AG04450 (cell line): ENCODE data around the gene SGK1. TPM values are rescaled to one million over a fixed set of nuclear protein-coding genes. Genes with fewer than 3 reads are reported as not detected.

Source experiments
- CTCF ChIA-PET: fragments of 300-600, 350-600 bp; formaldehyde crosslinking; extraction: SDS; loops from one replicate; lab custom pipeline; 2022; ENCODE audit warnings: antibody characterized with exemption, inconsistent platforms; lab: Charles Lee
- POLR2A ChIA-PET: fragments of 350-600 bp; formaldehyde crosslinking; extraction: SDS; loops from one replicate; lab custom pipeline; 2021; ENCODE audit warnings: antibody characterized with exemption, inconsistent platforms; lab: Yijun Ruan, JAX
- DNase-seq: peaks from one replicate; pipeline ENCODE4 v3.0.0-alpha.2; 2011; ENCODE audit warnings: low read depth, low spot score
- H3K27ac ChIP-seq: one replicate; pipeline ENCODE4 v1.5.1; 2012; ENCODE audit warnings: low read depth, low read length, control low read depth
- H3K27me3 ChIP-seq: one replicate; pipeline ENCODE4 v1.6.0; 2012; ENCODE audit warnings: low read length; ENCODE audit not compliant: control insufficient read depth, insufficient read depth
- H3K4me3 ChIP-seq: 2 replicates; pipeline ENCODE4 v1.5.1; 2011; ENCODE audit warnings: mild to moderate bottlenecking, low read depth, low read length, control low read depth
- H3K9me3 ChIP-seq: 2 replicates; pipeline ENCODE4 v1.5.1; 2012; ENCODE audit warnings: low read length; ENCODE audit not compliant: control insufficient read depth, insufficient read depth
- polyA plus RNA-seq: library from polyadenylated mRNA; depleted of rRNA; stranded (reverse); fragments of >200 nt; gene quantifications from 2 replicates; pipeline ENCODE4 v1.2.3, GENCODE V29; 2011
- TF ChIP-seq, protein P1 (sequence below): IDR thresholded peaks from 2 replicates; pipeline ENCODE4 v1.5.1; 2011; ENCODE audit warnings: low read depth, low read length, control low read depth, inconsistent platforms

The SGK1 gene
- polyA plus RNA-seq, 1 experiment = 120 TPM

GRCh38 chr6:134245706-134246105, 72.2 kb downstream of the SGK1 start:
- no peaks in the 10 kb centered on the region for H3K9me3 ChIP-seq
- ChIA-PET POLR2A (no interaction called here), CTCF (no interaction called here)
- H3K4me3 ChIP-seq = no peak overlapping the region
- no peak overlapping the region for H3K27ac ChIP-seq
- H3K27me3 ChIP-seq = no peaks in the 10 kb centered on the region
- TF ChIP-seq, protein P1, sequence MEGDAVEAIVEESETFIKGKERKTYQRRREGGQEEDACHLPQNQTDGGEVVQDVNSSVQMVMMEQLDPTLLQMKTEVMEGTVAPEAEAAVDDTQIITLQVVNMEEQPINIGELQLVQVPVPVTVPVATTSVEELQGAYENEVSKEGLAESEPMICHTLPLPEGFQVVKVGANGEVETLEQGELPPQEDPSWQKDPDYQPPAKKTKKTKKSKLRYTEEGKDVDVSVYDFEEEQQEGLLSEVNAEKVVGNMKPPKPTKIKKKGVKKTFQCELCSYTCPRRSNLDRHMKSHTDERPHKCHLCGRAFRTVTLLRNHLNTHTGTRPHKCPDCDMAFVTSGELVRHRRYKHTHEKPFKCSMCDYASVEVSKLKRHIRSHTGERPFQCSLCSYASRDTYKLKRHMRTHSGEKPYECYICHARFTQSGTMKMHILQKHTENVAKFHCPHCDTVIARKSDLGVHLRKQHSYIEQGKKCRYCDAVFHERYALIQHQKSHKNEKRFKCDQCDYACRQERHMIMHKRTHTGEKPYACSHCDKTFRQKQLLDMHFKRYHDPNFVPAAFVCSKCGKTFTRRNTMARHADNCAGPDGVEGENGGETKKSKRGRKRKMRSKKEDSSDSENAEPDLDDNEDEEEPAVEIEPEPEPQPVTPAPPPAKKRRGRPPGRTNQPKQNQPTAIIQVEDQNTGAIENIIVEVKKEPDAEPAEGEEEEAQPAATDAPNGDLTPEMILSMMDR = no peak
- no peak for DNase-seq

DNA sequence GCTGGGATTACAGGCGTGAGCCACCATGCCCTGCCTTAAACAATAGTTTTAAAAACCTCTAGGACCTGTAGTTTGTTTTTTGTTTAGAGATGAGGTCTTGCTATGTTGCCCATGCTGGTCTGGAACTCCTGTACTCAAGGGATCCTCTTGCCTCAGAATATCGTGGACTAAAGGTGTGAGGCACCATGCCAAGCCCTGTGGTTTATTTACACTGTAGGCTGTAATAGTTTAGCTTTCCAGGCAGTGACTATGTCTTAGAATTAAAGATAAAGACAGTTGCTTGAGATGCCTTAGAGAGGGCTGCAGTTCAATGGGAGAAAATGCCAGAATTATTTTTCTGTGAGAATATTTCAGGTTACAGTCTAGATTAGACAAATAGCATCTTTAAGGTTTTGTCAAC, 72.9 kb downstream of the SGK1 start:
- Histone ChIP-seq H3K27ac (no peak overlapping the region), H3K4me3 (no peak overlapping the region), H3K27me3 (no peaks in the 10 kb centered on the region), H3K9me3 (no peaks in the 10 kb centered on the region)
- ChIA-PET POLR2A (no interaction called here), CTCF (no interaction called here)
- peak; percentile 59 for DNase-seq
- TF ChIP-seq, protein P1 = no peak

DNA sequence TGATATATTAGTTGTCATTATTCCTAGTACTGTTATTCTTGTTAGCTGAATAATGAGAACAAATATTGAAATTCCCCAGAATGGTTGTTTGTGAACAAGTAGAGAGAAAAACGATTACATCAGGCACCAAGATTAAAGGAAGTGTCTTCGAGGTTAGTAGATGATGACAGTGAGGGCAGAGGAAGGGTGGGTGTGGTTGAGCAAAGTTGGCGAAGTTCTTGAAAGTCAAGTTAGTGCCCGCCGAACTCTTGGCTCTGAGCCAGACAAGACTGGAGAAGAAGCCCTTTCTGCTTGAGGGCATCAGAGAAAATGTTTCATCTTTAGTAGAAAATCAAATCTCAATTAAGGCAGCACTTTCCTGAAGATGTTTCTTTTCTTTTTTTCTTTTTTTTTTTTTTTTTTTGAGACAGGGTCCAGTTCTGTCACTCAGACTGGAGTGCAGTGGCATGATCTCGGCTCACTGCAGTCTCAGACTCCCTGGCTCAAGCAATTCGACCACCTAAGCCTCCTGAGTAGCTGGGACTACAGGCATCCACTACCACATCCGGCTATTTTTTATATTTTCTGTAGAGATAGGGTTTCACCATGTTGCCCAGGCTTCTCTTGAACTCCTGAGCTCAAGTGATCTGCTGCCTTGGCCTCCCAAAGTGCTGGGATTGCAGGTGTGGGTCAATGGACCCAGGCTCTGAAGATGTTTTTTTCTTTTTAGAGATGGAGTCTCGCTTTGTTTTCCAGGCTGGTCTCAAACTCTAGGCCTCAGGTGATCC, 77.1 kb downstream of the SGK1 start:
- no peak for DNase-seq
- H3K9me3 ChIP-seq = no peaks in the 10 kb centered on the region
- TF ChIP-seq, protein P1 = no peak
- H3K27me3 ChIP-seq = no peaks in the 10 kb centered on the region
- ChIA-PET CTCF (interaction anchor here (0.5 to 0.6 kb wide), 2 partner anchors 19 to 119 kb away, joined by 3 to 4 read pairs; no protein-coding TSS in a partner anchor), POLR2A (no interaction called here)
- no peak overlapping the region for H3K27ac ChIP-seq
- no peak overlapping the region for H3K4me3 ChIP-seq

DNA sequence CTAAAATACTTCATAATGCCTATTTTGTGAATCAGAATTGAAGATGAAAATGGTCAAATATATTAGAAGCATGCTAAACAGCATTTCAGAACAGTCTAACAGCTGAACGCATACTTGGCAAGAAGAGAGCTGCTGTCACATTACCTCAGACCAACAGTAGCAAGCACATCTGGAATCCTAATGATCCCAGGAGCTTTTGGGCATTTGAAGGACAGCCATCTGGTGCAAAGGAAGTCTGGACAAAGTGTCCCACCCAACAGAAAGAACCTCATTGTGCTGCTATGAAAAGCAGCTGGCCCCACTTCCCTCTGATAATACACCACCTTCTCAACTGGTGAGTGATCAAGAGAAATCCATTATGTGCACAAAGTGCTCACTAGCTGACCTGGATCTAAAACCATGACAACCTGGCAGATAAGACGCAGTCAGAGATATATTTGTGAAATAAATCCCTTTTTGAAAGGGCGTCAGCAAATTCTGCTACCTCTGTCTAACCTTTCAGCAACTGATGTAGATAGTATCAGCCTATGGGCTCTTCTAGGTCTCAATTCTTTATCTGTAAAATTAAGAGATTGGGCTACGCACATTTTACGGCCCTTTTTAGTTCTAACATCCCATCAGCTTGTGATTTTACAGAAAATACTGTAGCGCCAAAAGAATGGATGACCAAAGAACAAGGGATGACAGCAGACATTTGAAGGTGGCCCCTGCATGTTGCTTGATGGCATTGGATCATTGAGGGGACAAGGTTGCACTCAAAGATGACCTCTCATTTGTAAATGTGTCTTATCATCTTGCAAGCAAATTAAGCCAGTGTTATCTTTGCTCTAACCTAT, 78.7 kb downstream of the SGK1 start:
- H3K9me3 ChIP-seq = no peaks in the 10 kb centered on the region
- ChIA-PET CTCF (interaction anchor here (1.0 kb wide), 1 partner anchor 60 kb away, joined by 3 read pairs; no protein-coding TSS in a partner anchor), POLR2A (no interaction called here)
- DNase-seq = no peak
- no peak overlapping the region for H3K4me3 ChIP-seq
- TF ChIP-seq, protein P1 = no peak
- no peak overlapping the region for H3K27ac ChIP-seq
- H3K27me3 ChIP-seq = no peaks in the 10 kb centered on the region

GRCh38 chr6:134238006-134238405, 79.9 kb downstream of the SGK1 start:
- Histone ChIP-seq H3K4me3 (no peak overlapping the region), H3K9me3 (no peaks in the 10 kb centered on the region), H3K27me3 (no peaks in the 10 kb centered on the region), H3K27ac (no peak overlapping the region)
- CTCF ChIA-PET = no interaction called here
- no peak for DNase-seq
- TF ChIP-seq, protein P1 = no peak
- POLR2A ChIA-PET = no interaction called here
